Gastroesophageal sphincter (tissue), 3 donors: ENCODE results near the gene EXOSC2.

Source experiments
- CTCF ChIP-seq, 4 experiments: fragments of 200-600 bp in 2 of 4; fragments of 450-650 bp in 2 of 4; sonication (generic) in 1 of 4; IDR thresholded peaks; one replicate each; pipeline ENCODE4 v1.5.1; 2017 to 2019; ENCODE audit warnings: antibody characterized with exemption in 4 of 4, mild to moderate bottlenecking in 2 of 4, moderate library complexity in 2 of 4
- POLR2A ChIP-seq, 2 donors: fragments of 450-650 bp; IDR thresholded peaks; one replicate each; pipeline ENCODE4 v1.6.1; 2017; ENCODE audit warnings: antibody characterized with exemption in 2 of 2, mild to moderate bottlenecking in 2 of 2, moderate library complexity in 1 of 2
- POLR2AphosphoS5 ChIP-seq: sonication (generic); formaldehyde crosslinking; IDR thresholded peaks from one replicate; pipeline ENCODE4 v1.6.1; 2017; ENCODE audit warnings: antibody characterized with exemption

DNA sequence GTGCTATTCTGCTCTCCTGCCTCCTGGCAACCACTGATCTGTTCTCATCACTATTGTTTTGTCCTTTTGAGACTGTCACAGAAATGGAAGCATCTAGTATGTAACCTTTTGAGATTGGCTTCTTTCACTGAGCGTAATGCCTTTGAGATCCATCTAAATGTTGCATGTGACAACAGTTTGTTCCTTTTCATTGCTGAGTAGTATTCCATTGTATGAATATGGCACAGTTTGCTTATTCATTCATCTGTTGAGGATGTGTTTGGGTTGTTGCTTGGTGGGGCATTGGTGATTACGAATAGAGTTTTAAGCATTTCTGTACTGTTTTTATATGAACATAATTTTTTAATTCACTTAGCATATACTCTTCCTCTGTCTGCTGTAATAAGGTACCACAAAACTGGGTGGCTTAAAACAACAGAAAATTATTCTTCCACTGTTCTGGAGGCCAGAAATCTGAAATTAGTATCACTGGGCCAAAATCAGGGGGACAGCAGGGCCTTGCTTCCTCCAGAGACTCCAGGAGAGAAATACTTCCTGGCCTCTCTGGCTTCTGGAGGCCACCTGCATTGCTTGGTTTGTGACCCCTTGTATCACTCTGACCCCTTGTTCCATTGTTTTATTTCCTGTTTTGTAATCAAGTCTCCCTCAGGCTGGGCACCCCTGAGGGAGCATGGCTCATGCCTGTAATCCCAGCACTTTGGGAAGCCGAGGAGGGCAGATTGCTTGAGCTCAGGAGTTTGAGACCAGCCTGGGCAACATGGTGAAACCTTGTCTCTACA lies 53.0 kb downstream of the EXOSC2 start:
- TF ChIP-seq POLR2AphosphoS5 (no peak), CTCF (IDR thresholded peaks at IDR 0.05) (no peak), POLR2A (IDR thresholded peaks at IDR 0.05) (no peak)
